Activated T-helper 2 cell treated with anti-CD3 and anti-CD28 coated beads, Interferon-gamma antibody, Interleukin-2, Interleukin-4, amounts not matched to agents 10 μg/mL and 5 μg/mL and 100 μg/mL, durations not matched to agents 14 hours and 24 hours and 36 hours (primary cell): Measurements from ENCODE around the gene FAM117A. TPM values are rescaled to one million over a fixed set of nuclear protein-coding genes. Genes with fewer than 3 reads are reported as not detected.

ENCODE experiments used
- DNase-seq: peaks from one replicate; pipeline ENCODE4 v3.0.0; 2021; ENCODE audit warnings: low spot score
- H3K27ac Mint-ChIP-seq: one replicate; pipeline ENCODE4 v1.8.0; 2021; ENCODE audit warnings: mixed read lengths
- H3K27me3 Mint-ChIP-seq: one replicate; pipeline ENCODE4 v1.8.0; 2021; ENCODE audit warnings: low read depth, mixed read lengths
- H3K36me3 Mint-ChIP-seq: one replicate; pipeline ENCODE4 v1.8.0; 2021; ENCODE audit warnings: low read depth, mixed read lengths
- H3K4me1 Mint-ChIP-seq: one replicate; pipeline ENCODE4 v1.8.0; 2021; ENCODE audit warnings: low read depth, mixed read lengths
- H3K4me3 Mint-ChIP-seq: one replicate; pipeline ENCODE4 v1.8.0; 2021; ENCODE audit warnings: low read depth, mild to moderate bottlenecking, moderate library complexity, mixed read lengths
- H3K9me3 Mint-ChIP-seq: one replicate; pipeline ENCODE4 v1.8.0; 2021; ENCODE audit warnings: mixed read lengths
- intact Hi-C: fragments of 100-400 bp; cut with micrococcal nuclease; formaldehyde crosslinking; loops from one replicate; pipeline ENCODE4 v1.15.1; 2023
- total RNA-seq: library from RNA; stranded (reverse); gene quantifications from 2 replicates; pipeline ENCODE4 v1.2.3, GENCODE V29; 2022

The FAM117A gene
- total RNA-seq, 1 donor from 2014 or later: 15.8 TPM

- no peak overlapping the region for H3K27ac Mint-ChIP-seq
- DNase-seq: no peak
- no peaks in the 10 kb centered on the region for H3K27me3 Mint-ChIP-seq
- H3K4me3 Mint-ChIP-seq: no peak overlapping the region
- intact Hi-C loops: no loop called here
- peaks cover 36% of the 10 kb centered on the region for H3K4me1 Mint-ChIP-seq
- peaks cover 5% of the 10 kb centered on the region for H3K36me3 Mint-ChIP-seq
- H3K9me3 Mint-ChIP-seq: peaks cover 5% of the 10 kb centered on the region
Observed at GRCh38 chr17:49691677-49692191, 72.2 kb downstream of the FAM117A start.

- Mint-ChIP-seq H3K27me3 (no peaks in the 10 kb centered on the region), H3K9me3 (peaks cover 5% of the 10 kb centered on the region), H3K36me3 (peaks cover 5% of the 10 kb centered on the region), H3K4me1 (peaks cover 32% of the 10 kb centered on the region), H3K27ac (no peak overlapping the region), H3K4me3 (no peak overlapping the region)
- intact Hi-C loops: no loop called here
- no peak for DNase-seq
Observed at GRCh38 chr17:49691086-49691676, 72.8 kb downstream of the FAM117A start.

GRCh38 chr17:49690256-49690655 is 73.7 kb downstream of the FAM117A start:
- H3K27ac Mint-ChIP-seq: no peak overlapping the region
- no peak for DNase-seq
- no peak overlapping the region for H3K4me3 Mint-ChIP-seq
- no peaks in the 10 kb centered on the region for H3K27me3 Mint-ChIP-seq
- H3K9me3 Mint-ChIP-seq: peaks cover 5% of the 10 kb centered on the region
- intact Hi-C loops: no loop called here
- H3K4me1 Mint-ChIP-seq: peaks cover 22% of the 10 kb centered on the region
- H3K36me3 Mint-ChIP-seq: peaks cover 5% of the 10 kb centered on the region

GRCh38 chr17:49688848-49689247 is 75.1 kb downstream of the FAM117A start:
- Mint-ChIP-seq H3K27me3 (no peaks in the 10 kb centered on the region), H3K9me3 (peaks cover 5% of the 10 kb centered on the region), H3K36me3 (peaks cover 5% of the 10 kb centered on the region), H3K4me3 (no peak overlapping the region), H3K27ac (peak overlapping the region; percentile 81), H3K4me1 (peaks cover 19% of the 10 kb centered on the region)
- intact Hi-C loops: no loop called here
- no peak for DNase-seq

GRCh38 chr17:49687878-49688491 is 75.9 kb downstream of the FAM117A start:
- DNase-seq: no peak
- Mint-ChIP-seq H3K27me3 (no peaks in the 10 kb centered on the region), H3K4me3 (no peak overlapping the region), H3K4me1 (peaks cover 19% of the 10 kb centered on the region), H3K27ac (peak overlapping the region; percentile 93), H3K9me3 (peaks cover 5% of the 10 kb centered on the region), H3K36me3 (peaks cover 5% of the 10 kb centered on the region)
- intact Hi-C loops: no loop called here

GRCh38 chr17:49681106-49681979 is 82.6 kb downstream of the FAM117A start:
- intact Hi-C loops: no loop called here
- DNase-seq: no peak
- Mint-ChIP-seq H3K27me3 (no peaks in the 10 kb centered on the region), H3K36me3 (no peaks in the 10 kb centered on the region), H3K4me1 (peaks cover 10% of the 10 kb centered on the region), H3K9me3 (peaks cover 4% of the 10 kb centered on the region), H3K4me3 (no peak overlapping the region), H3K27ac (no peak overlapping the region)

GRCh38 chr17:49680314-49680713 is 83.6 kb downstream of the FAM117A start:
- peaks cover 20% of the 10 kb centered on the region for H3K4me1 Mint-ChIP-seq
- H3K27me3 Mint-ChIP-seq: no peaks in the 10 kb centered on the region
- H3K36me3 Mint-ChIP-seq: peaks cover 6% of the 10 kb centered on the region
- DNase-seq: no peak
- no peak overlapping the region for H3K4me3 Mint-ChIP-seq
- no peak overlapping the region for H3K27ac Mint-ChIP-seq
- intact Hi-C loops: no loop called here
- peaks cover 4% of the 10 kb centered on the region for H3K9me3 Mint-ChIP-seq

GRCh38 chr17:49677933-49678847 is 85.7 kb downstream of the FAM117A start, which contains the start of gene SPOP:
TSS of gene SPOP (minus strand) at chr17:49678097. CDS start at chr17:49622810, 55,287 bp downstream.
- peak; percentile 99 for DNase-seq
- intact Hi-C loops: loop anchor here (1.0 kb wide), 1 partner anchor 30 kb away; no protein-coding TSS in a partner anchor
- no peaks in the 10 kb centered on the region for H3K27me3 Mint-ChIP-seq
- peak within 1 kb of the TSS; percentile 98 for H3K27ac Mint-ChIP-seq
- peaks cover 33% of the 10 kb centered on the region for H3K4me1 Mint-ChIP-seq
- peaks cover 4% of the 10 kb centered on the region for H3K9me3 Mint-ChIP-seq
- peak within 1 kb of the TSS; percentile 95 for H3K4me3 Mint-ChIP-seq
- peaks cover 23% of the 10 kb centered on the region for H3K36me3 Mint-ChIP-seq

GRCh38 chr17:49677134-49677932 is 86.6 kb downstream of the FAM117A start:
- Mint-ChIP-seq H3K27ac (peak overlapping the region; percentile 98), H3K4me1 (peaks cover 33% of the 10 kb centered on the region), H3K27me3 (no peaks in the 10 kb centered on the region), H3K9me3 (peaks cover 4% of the 10 kb centered on the region), H3K36me3 (peaks cover 27% of the 10 kb centered on the region), H3K4me3 (peak overlapping the region; percentile 95)
- peak; percentile 93 for DNase-seq
- intact Hi-C loops: loop anchor here (1.0 kb wide), 1 partner anchor 31 kb away; no protein-coding TSS in a partner anchor

- intact Hi-C loops: no loop called here
- Mint-ChIP-seq H3K27ac (peak overlapping the region; percentile 98), H3K4me3 (peak overlapping the region; percentile 95), H3K27me3 (no peaks in the 10 kb centered on the region), H3K9me3 (peaks cover 4% of the 10 kb centered on the region), H3K36me3 (peaks cover 30% of the 10 kb centered on the region), H3K4me1 (peaks cover 33% of the 10 kb centered on the region)
- DNase-seq: peak; percentile 29
Observed at GRCh38 chr17:49676276-49676868, 87.6 kb downstream of the FAM117A start.

- H3K27me3 Mint-ChIP-seq: no peaks in the 10 kb centered on the region
- intact Hi-C loops: no loop called here
- no peak for DNase-seq
- H3K4me1 Mint-ChIP-seq: peaks cover 39% of the 10 kb centered on the region
- peaks cover 4% of the 10 kb centered on the region for H3K9me3 Mint-ChIP-seq
- peaks cover 30% of the 10 kb centered on the region for H3K36me3 Mint-ChIP-seq
- H3K27ac Mint-ChIP-seq: peak overlapping the region; percentile 20
- no peak overlapping the region for H3K4me3 Mint-ChIP-seq
Observed at GRCh38 chr17:49674507-49674906, 89.4 kb downstream of the FAM117A start.
